HepG2 (cell line): ENCODE results near the gene HSD17B11. TPM values are rescaled to one million over a fixed set of nuclear protein-coding genes. Genes with fewer than 3 reads are reported as not detected.

Experiments used
- AHR ChIP-seq: IDR thresholded peaks from 2 replicates; pipeline ENCODE4 v1.6.1; 2018; ENCODE audit warnings: missing genetic modification reagents, missing compliant biosample characterization
- FLYWCH1 ChIP-seq: sonication (generic); formaldehyde crosslinking; IDR thresholded peaks from 2 replicates; pipeline ENCODE4 v1.8.1; 2023; ENCODE audit warnings: mild to moderate bottlenecking, missing genetic modification reagents
- FOXK1 ChIP-seq: sonication (generic); formaldehyde crosslinking; IDR thresholded peaks from 2 replicates; pipeline ENCODE4 v1.4.0; 2020; ENCODE audit warnings: low read depth, missing genetic modification reagents, borderline replicate concordance
- GABPB1 ChIP-seq: IDR thresholded peaks from 2 replicates; pipeline ENCODE4 v1.6.1; 2016; ENCODE audit warnings: mild to moderate bottlenecking, missing genetic modification reagents, moderate library complexity, missing compliant biosample characterization
- HNRNPH1 ChIP-seq: fragments of 200-400 bp; formaldehyde crosslinking; optimal IDR thresholded peaks from 2 replicates; pipeline ENCODE3; 2017; ENCODE audit warnings: mild to moderate bottlenecking, low read depth, low read length
- HOXA9 ChIP-seq: sonication (generic); formaldehyde crosslinking; IDR thresholded peaks from 2 replicates; pipeline ENCODE4 v1.8.1; 2022; ENCODE audit warnings: missing genetic modification reagents, mild to moderate bottlenecking, moderate library complexity, borderline replicate concordance
- KDM2A ChIP-seq: sonication (generic); formaldehyde crosslinking; IDR thresholded peaks from 2 replicates; pipeline ENCODE4 v1.4.0; 2020; ENCODE audit warnings: low read depth, missing genetic modification reagents, borderline replicate concordance
- RXRA ChIP-seq: sonication (generic); formaldehyde crosslinking; IDR thresholded peaks from 2 replicates; pipeline ENCODE4 v1.5.1; 2020; ENCODE audit warnings: missing genetic modification reagents
- SIN3B ChIP-seq: fragments of 150-350 bp; IDR thresholded peaks from 2 replicates; pipeline ENCODE4 v1.6.1; 2014; ENCODE audit warnings: low read length
- SNAPC2 ChIP-seq: sonication (generic); formaldehyde crosslinking; IDR thresholded peaks from 2 replicates; pipeline ENCODE4 v1.8.1; 2022; ENCODE audit warnings: mild to moderate bottlenecking, missing genetic modification reagents
- YY1 ChIP-seq: IDR thresholded peaks from 2 replicates; pipeline ENCODE4 v1.6.1; 2011; ENCODE audit warnings: low read length, low read depth, moderate library complexity, mild to moderate bottlenecking; ENCODE audit not compliant: insufficient read depth, insufficient replicate concordance
- ZFP90 ChIP-seq: sonication (generic); formaldehyde crosslinking; IDR thresholded peaks from 2 replicates; pipeline ENCODE4 v1.8.0; 2022; ENCODE audit warnings: missing genetic modification reagents, mild to moderate bottlenecking, inconsistent platforms, borderline replicate concordance
- ZNF567 ChIP-seq: sonication (generic); formaldehyde crosslinking; IDR thresholded peaks from 2 replicates; pipeline ENCODE4 v1.8.1; 2023; ENCODE audit warnings: mild to moderate bottlenecking, missing genetic modification reagents, borderline replicate concordance
- ZNF883 ChIP-seq: sonication (generic); formaldehyde crosslinking; IDR thresholded peaks from 2 replicates; pipeline ENCODE4 v1.5.1; 2020; ENCODE audit warnings: mild to moderate bottlenecking, missing genetic modification reagents; ENCODE audit errors: not compliant biosample characterization
- ZSCAN29 ChIP-seq: sonication (generic); formaldehyde crosslinking; conservative IDR thresholded peaks from 2 replicates; pipeline ENCODE4 v1.4.0; 2020; ENCODE audit warnings: mild to moderate bottlenecking, missing genetic modification reagents
- ZSCAN9 ChIP-seq: IDR thresholded peaks from 2 replicates; pipeline ENCODE4 v1.6.1; 2016; ENCODE audit warnings: borderline replicate concordance
- polyA plus RNA-seq, 8 experiments: library from polyadenylated mRNA; depleted of rRNA in 3 of 8; stranded (reverse) in 7 of 8; unstranded in 1 of 8; fragments of >200 nt; fragmentation: Illumina TruSeq in 4 of 8; extraction: Trizol in 4 of 8; gene quantifications; 2 replicates each; pipeline versions ENCODE4 v1.2.1 to v1.2.3, GENCODE V29; 2011 to 2016; ENCODE audit warnings: low read depth in 4 of 8, missing spikeins in 1 of 8, mixed read lengths in 1 of 8; ENCODE audit not compliant: insufficient read depth in 1 of 8
- total RNA-seq, 5 experiments: library from RNA; depleted of rRNA; stranded (reverse); fragments of >200 nt; fragmentation: Illumina TruSeq; extraction: Trizol; gene quantifications; 2 replicates each; pipeline ENCODE4 v1.2.3, GENCODE V29; 2016; ENCODE audit warnings: low read depth in 1 of 5
- TF ChIP-seq, protein P1 (sequence below): sonication (generic); formaldehyde crosslinking; IDR thresholded peaks from 2 replicates; pipeline ENCODE4 v1.4.0; 2020; ENCODE audit warnings: low read depth, missing genetic modification reagents
- TF ChIP-seq, protein P2 (sequence below): sonication (generic); formaldehyde crosslinking; IDR thresholded peaks from 2 replicates; pipeline ENCODE4 v1.8.1; 2022; ENCODE audit warnings: low read depth, mild to moderate bottlenecking, missing genetic modification reagents
- TF ChIP-seq, protein P3 (sequence below): sonication (generic); formaldehyde crosslinking; IDR thresholded peaks from 2 replicates; pipeline ENCODE4 v1.4.0; 2020; ENCODE audit warnings: low read depth, mild to moderate bottlenecking, missing genetic modification reagents

The HSD17B11 gene
- total and polyA plus RNA-seq, 2 of the 13 experiments (the other 11 are each of a cell fraction or from before 2014, with no cell fraction given): 121 to 158 TPM

DNA sequence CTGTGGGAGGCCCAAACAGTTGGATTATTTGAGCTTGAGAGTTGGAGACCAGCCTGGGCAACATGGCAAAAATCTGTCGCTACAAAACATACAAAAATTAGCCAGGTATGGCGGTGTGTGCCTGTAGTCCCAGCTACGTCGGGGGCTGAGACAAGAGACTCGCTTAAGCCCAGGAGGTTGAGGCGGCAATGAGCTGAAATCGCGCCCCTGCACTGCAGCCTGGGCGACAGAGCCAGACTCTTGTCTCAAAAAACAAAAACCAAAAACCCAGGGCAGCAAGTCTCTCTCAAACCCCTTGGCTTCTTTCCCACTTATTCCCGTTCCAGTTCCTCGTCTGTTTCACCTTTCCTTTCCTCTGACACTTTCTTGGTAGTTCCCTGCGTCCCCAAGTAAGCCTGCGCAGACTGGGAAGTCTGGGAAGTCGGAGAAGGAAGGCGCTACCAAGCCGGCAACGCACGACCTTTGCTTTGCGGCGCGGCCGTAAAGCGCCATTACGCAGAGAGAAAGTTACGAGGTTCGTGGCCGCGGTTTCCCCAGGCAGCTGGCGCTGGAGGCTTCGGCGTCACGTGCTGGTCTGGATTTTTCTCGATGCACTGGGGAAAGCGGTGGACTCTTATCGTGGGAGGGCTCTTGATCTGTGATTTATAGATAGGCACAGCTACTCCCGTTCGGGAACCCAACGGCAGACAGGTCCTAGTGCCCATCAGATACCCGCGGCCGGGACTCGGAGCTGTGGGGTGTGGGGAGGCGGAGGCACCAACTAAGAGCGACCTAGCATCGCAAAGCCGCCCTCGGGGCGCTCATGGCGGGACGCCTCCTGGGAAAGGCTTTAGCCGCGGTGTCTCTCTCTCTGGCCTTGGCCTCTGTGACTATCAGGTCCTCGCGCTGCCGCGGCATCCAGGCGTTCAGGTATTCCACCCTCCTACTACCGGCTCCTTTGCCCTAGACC lies 31.4 kb upstream of the HSD17B11 start, which contains the start of gene NUDT9 (continued):
- TF ChIP-seq, protein P1, sequence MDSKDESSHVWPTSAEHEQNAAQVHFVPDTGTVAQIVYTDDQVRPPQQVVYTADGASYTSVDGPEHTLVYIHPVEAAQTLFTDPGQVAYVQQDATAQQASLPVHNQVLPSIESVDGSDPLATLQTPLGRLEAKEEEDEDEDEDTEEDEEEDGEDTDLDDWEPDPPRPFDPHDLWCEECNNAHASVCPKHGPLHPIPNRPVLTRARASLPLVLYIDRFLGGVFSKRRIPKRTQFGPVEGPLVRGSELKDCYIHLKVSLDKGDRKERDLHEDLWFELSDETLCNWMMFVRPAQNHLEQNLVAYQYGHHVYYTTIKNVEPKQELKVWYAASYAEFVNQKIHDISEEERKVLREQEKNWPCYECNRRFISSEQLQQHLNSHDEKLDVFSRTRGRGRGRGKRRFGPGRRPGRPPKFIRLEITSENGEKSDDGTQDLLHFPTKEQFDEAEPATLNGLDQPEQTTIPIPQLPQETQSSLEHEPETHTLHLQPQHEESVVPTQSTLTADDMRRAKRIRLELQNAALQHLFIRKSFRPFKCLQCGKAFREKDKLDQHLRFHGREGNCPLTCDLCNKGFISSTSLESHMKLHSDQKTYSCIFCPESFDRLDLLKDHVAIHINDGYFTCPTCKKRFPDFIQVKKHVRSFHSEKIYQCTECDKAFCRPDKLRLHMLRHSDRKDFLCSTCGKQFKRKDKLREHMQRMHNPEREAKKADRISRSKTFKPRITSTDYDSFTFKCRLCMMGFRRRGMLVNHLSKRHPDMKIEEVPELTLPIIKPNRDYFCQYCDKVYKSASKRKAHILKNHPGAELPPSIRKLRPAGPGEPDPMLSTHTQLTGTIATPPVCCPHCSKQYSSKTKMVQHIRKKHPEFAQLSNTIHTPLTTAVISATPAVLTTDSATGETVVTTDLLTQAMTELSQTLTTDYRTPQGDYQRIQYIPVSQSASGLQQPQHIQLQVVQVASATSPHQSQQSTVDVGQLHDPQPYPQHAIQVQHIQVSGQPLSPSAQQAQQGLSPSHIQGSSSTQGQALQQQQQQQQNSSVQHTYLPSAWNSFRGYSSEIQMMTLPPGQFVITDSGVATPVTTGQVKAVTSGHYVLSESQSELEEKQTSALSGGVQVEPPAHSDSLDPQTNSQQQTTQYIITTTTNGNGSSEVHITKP (CRISPR knock-in tag): peak; percentile 64
- TF ChIP-seq HNRNPH1 (no peak), GABPB1 (peak; percentile 85), ZFP90 (peak; percentile 67; the same call in 1 of the 2 replicates), SIN3B (no peak), KDM2A (CRISPR knock-in tag) (peak; percentile 90), YY1 (peak; percentile 44), RXRA (peak; percentile 64), FOXK1 (CRISPR knock-in tag) (peak; percentile 66), HOXA9 (no peak), SNAPC2 (CRISPR knock-in tag) (no peak), AHR (CRISPR knock-in tag) (0 out of 2 replicates have a peak, but pooled peaks have one; percentile 20), ZNF567 (0 out of 2 replicates have a peak, but pooled peaks have one; percentile 29), ZNF883 (CRISPR knock-in tag) (no peak), FLYWCH1 (CRISPR knock-in tag) (no peak), ZSCAN29 (CRISPR knock-in tag) (0 out of 2 replicates have a peak, but pooled peaks have one; percentile 21), ZSCAN9 (CRISPR knock-in tag) (peak; percentile 51; the same call in 1 of the 2 replicates)
- TF ChIP-seq, protein P2, sequence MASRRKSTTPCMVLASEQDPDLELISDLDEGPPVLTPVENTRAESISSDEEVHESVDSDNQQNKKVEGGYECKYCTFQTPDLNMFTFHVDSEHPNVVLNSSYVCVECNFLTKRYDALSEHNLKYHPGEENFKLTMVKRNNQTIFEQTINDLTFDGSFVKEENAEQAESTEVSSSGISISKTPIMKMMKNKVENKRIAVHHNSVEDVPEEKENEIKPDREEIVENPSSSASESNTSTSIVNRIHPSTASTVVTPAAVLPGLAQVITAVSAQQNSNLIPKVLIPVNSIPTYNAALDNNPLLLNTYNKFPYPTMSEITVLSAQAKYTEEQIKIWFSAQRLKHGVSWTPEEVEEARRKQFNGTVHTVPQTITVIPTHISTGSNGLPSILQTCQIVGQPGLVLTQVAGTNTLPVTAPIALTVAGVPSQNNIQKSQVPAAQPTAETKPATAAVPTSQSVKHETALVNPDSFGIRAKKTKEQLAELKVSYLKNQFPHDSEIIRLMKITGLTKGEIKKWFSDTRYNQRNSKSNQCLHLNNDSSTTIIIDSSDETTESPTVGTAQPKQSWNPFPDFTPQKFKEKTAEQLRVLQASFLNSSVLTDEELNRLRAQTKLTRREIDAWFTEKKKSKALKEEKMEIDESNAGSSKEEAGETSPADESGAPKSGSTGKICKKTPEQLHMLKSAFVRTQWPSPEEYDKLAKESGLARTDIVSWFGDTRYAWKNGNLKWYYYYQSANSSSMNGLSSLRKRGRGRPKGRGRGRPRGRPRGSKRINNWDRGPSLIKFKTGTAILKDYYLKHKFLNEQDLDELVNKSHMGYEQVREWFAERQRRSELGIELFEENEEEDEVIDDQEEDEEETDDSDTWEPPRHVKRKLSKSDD (CRISPR knock-in tag): peak; percentile 93
- TF ChIP-seq, protein P3, sequence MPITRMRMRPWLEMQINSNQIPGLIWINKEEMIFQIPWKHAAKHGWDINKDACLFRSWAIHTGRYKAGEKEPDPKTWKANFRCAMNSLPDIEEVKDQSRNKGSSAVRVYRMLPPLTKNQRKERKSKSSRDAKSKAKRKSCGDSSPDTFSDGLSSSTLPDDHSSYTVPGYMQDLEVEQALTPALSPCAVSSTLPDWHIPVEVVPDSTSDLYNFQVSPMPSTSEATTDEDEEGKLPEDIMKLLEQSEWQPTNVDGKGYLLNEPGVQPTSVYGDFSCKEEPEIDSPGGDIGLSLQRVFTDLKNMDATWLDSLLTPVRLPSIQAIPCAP (CRISPR knock-in tag): no peak
